Ectodermal cell (in vitro differentiated cells): Measurements from ENCODE around the gene ITSN1.

Experiments used
- H3K27ac ChIP-seq: 2 replicates; pipeline ENCODE4 v1.7.0; 2013; ENCODE audit warnings: mild to moderate bottlenecking, low read depth, low read length; ENCODE audit not compliant: insufficient read depth, poor library complexity, severe bottlenecking
- H3K27me3 ChIP-seq: 2 replicates; pipeline ENCODE4 v1.7.0; 2013; ENCODE audit warnings: mild to moderate bottlenecking, low read length; ENCODE audit not compliant: insufficient read depth, control insufficient read depth, poor library complexity, severe bottlenecking
- H3K36me3 ChIP-seq: one replicate; pipeline ENCODE4 v1.7.0; 2013; ENCODE audit warnings: low read length; ENCODE audit not compliant: control insufficient read depth, insufficient read depth
- H3K4me1 ChIP-seq: one replicate; pipeline ENCODE4 v1.7.0; 2013; ENCODE audit warnings: low read length; ENCODE audit not compliant: control insufficient read depth, insufficient read depth
- H3K4me3 ChIP-seq: 2 replicates; pipeline ENCODE4 v1.7.0; 2013; ENCODE audit warnings: low read depth, low read length, control low read depth; ENCODE audit not compliant: insufficient read depth
- H3K9me3 ChIP-seq: 2 replicates; pipeline ENCODE4 v1.7.0; 2013; ENCODE audit warnings: mild to moderate bottlenecking, low read length, moderate library complexity; ENCODE audit not compliant: control insufficient read depth
- WGBS, 2 experiments: methylation state at CpG; one replicate each; pipeline ENCODE4 v1.1.7; 2013; ENCODE audit warnings: missing lambda C conversion rate in 2 of 2; 5-methylcytosine and 5-hydroxymethylcytosine counted together

The ITSN1 gene

DNA sequence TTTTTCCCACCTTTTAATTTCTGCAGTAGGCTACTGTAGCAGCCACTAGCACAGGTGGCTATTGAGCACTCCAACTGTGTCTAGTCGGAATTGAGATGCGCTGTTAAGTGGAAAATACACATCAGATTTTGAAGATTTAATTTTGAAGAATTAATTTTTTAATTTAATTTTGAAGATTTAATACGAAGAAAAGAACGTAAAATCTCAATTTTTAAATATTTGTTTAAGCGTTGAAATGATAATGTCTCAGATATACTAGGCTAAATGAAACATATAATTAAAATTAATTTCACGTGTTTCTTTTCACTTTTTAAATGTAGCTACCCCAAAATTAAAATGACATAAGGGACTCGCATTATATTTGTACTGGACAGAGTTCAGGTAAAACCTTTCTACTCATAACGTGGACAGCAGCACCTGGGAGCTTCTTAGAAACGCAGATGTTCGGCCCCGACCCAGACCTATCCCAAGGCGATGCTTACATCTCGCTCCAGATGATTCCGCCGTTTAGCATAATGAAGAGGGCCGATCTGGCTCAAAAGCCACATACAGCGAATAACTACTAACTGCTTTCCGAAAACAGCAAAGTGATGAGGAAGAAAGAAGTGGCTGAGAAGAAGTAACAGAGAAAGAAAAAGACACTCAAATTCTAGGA, 1.5 kb upstream of the ITSN1 start:
- H3K4me3 ChIP-seq = peak overlapping the region; percentile 78
- H3K4me1 ChIP-seq = peaks cover 17% of the 10 kb centered on the region
- 20 to 28% methylated on average over 14 to 17 of the region's 18 CpGs for WGBS, 2 experiments
- peak overlapping the region; percentile 62 for H3K27ac ChIP-seq
- no peaks in the 10 kb centered on the region for H3K27me3 ChIP-seq
- no peaks in the 10 kb centered on the region for H3K36me3 ChIP-seq
- H3K9me3 ChIP-seq = no peaks in the 10 kb centered on the region

DNA sequence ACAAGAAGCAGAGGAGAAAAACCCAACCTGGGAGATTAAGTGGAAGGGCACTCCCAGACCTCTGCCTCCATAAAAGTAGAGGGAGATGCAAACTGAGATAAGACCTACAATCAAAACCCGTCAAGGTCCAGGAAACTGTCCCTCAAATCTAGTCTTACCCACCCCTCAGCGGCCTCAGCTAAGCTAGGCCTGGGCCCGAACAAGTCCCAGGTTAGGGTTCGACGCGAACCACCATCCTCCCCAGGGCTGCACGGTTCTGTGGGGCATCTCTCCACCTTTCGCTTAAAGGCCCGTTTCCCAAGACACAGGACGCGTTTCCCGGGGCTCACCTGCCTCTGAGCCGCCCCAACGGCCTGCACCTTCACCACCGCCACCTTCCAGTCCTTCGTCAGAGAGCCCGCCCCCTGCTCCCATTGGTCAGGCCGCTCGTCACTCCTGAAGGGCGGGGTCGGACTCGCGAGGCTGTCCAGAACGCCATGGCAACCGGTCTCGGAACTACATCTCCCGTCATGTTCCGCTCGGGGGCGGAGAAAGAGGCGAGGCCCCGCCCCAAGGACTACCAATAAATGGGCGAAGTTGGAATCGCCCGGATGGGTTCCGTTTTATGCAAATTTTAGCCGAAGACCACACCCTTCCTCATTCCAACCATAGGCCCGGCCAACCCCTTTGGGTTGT, 812 bp upstream of the ITSN1 start, which contains the start of gene CRYZL1:
CRYZL1 (minus strand) TSS at position 390 of the 675 bp plus-strand sequence. CDS start 10,190 bp downstream, outside the sequence.
- no peaks in the 10 kb centered on the region for H3K36me3 ChIP-seq
- H3K27me3 ChIP-seq = no peaks in the 10 kb centered on the region
- 0% methylated on average over 38 of the region's 38 CpGs for WGBS, 2 experiments
- no peaks in the 10 kb centered on the region for H3K9me3 ChIP-seq
- H3K4me1 ChIP-seq = peaks cover 19% of the 10 kb centered on the region
- H3K4me3 ChIP-seq = peak within 1 kb of the TSS; percentile 78
- H3K27ac ChIP-seq = peak within 1 kb of the TSS; percentile 71

DNA sequence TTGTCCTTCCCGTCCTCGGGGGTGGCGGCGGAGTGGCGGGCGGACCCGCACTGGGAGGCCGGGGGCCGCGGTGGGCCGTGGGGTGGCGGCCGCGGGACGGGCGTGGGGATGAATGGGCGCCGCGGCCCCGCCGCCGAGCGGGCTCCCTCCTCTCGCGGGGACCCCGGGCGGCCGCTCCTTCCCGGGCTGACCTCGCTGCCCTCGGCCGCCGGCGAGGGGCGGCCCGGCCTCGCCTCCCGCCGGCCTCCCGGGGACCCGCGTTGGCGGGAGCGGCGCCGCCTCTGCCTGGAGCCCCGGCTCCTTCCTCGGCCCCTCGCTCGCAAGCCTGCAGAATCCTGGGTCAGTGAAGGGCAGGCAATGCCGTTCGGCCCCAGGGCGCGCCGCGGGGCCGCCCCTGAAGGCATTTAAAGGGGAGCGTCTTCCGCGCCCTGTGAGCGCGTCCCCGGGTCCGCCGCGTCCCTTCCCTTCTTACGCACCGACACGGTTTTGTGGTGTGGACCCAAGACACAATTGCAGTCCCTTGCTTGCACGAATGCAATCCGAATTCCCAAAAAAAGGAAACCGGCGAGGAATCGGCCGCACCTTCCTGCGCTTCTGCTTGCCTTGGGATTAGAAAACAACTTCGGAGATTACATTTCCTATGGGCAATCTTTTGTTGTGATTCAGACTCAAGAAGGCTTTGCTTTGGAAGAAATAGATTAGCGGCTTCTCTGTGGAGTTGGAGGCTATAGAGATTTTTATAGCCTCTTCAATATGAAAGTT, 776 bp downstream of the ITSN1 start:
- Histone ChIP-seq H3K4me1 (peaks cover 19% of the 10 kb centered on the region), H3K36me3 (no peaks in the 10 kb centered on the region), H3K9me3 (no peaks in the 10 kb centered on the region), H3K27me3 (no peaks in the 10 kb centered on the region), H3K27ac (peak overlapping the region; percentile 65), H3K4me3 (peak overlapping the region; percentile 78)
- 0% methylated on average over 78 of the region's 78 CpGs for WGBS, 2 experiments

DNA sequence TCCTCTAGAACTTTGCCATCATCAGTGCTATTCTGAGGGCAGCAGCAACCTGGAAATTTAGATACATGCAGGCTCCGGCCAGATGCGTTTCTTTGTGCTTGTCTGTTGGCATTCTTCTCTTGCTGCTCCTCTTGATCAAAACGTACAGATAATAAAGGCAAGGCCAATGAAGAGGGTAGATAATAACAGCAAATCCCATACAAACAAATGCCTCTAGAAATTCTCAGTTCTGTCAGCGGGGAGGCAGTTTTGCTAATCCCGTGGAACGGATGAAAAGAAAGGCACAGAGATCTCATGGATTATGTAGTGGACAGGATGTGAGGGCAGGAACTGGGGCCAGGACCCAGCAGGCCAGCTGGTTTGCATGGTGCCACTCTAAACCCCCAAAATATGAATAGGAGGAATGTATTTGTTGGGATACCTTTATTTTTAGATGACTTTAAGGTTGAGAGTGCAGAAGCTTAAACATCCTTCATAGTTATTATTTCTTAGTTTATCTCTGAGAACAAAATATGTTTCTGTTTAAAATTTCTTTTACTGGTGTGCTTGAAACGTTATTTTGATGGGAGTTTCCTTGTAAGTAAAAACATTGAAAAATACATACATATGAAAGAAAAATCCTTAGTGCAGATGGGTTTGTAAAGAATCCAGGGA, 1.5 kb downstream of the ITSN1 start:
- Histone ChIP-seq H3K27ac (no peak overlapping the region), H3K27me3 (no peaks in the 10 kb centered on the region), H3K4me1 (peaks cover 19% of the 10 kb centered on the region), H3K9me3 (no peaks in the 10 kb centered on the region), H3K36me3 (no peaks in the 10 kb centered on the region), H3K4me3 (peak overlapping the region; percentile 78)
- WGBS, 2 experiments = 1% methylated on average over 5 to 6 of the region's 7 CpGs

DNA sequence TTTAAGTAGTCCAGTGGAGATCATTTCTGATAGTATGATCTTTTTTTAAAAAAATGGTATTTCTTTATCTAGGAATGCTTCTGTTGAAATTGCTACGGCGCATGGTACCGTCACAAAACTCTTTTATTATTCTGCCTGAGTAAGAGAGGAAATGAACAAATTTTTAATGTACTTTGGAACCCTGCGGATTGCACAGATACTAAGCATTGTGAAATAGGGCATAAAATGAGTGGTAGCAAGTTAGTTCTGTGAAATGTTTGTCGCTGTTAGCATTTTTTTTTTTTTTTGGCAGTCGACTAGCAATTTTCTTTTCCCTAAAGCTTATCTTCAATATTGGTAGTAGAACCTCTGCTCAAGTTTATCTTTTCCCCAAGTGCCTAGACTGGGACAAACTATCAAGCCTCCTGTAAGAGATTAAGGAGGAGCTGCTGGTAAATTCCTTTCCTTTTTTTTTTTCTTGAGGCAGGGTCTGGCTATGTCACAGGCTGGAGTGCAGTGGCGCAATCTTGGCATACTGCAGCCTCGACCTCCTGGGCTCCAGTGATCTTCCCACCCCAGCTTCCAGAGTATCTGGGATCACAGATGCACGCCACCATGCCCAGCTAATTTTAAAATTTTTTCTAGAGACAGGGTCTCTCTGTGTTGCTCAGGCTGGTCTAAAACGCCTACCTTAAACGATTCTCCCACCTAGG, 2.2 kb downstream of the ITSN1 start:
- Histone ChIP-seq H3K9me3 (no peaks in the 10 kb centered on the region), H3K4me1 (peaks cover 19% of the 10 kb centered on the region), H3K4me3 (peak overlapping the region; percentile 78), H3K27ac (no peak overlapping the region), H3K36me3 (no peaks in the 10 kb centered on the region), H3K27me3 (no peaks in the 10 kb centered on the region)
- WGBS, 2 experiments = 74 to 78% methylated on average over 10 to 11 of the region's 11 CpGs

DNA sequence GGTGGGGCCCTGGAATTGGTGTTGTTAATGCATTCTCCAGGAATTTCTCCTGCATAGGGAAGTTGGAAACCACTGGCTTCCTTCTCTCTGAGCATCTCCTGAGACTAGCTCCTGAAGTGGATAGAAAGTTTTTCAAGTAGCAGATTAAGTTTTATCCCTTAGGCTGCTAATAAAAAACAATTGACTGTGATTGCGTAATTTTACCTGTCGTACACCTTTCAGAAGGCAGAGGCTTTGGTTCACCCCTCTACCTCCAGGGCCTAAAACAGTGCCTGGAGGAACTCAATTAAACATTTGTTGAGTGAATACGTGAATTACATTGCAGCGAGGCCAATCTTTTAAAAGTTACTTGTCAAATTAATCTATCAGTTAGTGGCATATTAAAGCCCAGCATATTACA, 3.4 kb downstream of the ITSN1 start:
- Histone ChIP-seq H3K27me3 (no peaks in the 10 kb centered on the region), H3K27ac (no peak overlapping the region), H3K36me3 (no peaks in the 10 kb centered on the region), H3K9me3 (no peaks in the 10 kb centered on the region), H3K4me3 (no peak overlapping the region), H3K4me1 (peaks cover 15% of the 10 kb centered on the region)
- 94 to 96% methylated on average over 2 to 4 of the region's 4 CpGs for WGBS, 2 experiments

DNA sequence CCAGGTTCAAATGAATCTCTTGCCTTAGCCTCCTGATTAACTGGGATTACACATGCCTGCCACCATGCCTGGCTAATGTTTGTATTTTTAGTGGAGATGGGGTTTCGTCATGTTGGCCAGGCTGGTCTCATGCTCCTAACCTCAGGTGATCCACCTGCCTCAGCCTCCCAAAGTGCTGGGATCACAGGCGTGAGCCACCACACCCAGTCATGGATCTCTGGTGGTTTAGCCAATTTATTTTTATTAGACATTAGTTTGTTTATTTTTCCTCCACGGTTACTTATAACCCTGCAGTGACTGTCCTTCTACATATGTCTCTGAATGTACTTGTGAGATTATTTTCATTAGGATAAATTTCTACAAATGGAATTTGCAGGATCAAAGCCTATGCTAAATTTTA, 5.3 kb downstream of the ITSN1 start:
- WGBS, 2 experiments = 91 to 95% methylated on average over 1 to 3 of the region's 3 CpGs
- H3K36me3 ChIP-seq = no peaks in the 10 kb centered on the region
- peaks cover 21% of the 10 kb centered on the region for H3K4me1 ChIP-seq
- H3K9me3 ChIP-seq = no peaks in the 10 kb centered on the region
- H3K27me3 ChIP-seq = no peaks in the 10 kb centered on the region
- no peak overlapping the region for H3K27ac ChIP-seq
- H3K4me3 ChIP-seq = no peak overlapping the region

DNA sequence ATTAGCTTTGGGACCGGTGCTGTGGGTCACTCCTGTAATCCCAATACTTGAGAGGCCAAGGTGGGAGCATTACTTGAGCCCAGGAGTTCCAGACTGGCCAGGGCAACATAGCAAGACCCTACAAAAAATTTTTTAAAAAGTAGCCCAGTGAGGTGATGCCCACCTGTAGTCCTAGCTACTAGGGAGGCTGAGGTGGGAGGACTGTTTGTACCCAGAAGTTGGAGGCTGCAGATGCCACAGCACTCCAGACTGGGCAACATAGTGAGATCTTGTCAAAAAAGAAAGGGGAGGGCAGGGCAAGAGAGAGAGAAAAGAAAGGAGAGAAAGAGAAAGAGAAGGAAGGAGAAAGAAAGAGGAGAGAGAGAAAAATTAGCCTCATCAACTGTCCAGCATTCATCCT, 6.3 kb downstream of the ITSN1 start:
- H3K9me3 ChIP-seq = no peaks in the 10 kb centered on the region
- no peak overlapping the region for H3K27ac ChIP-seq
- H3K4me1 ChIP-seq = peaks cover 21% of the 10 kb centered on the region
- WGBS, 2 experiments = 90 to 100% methylated on average over 1 of the region's 1 CpG
- no peaks in the 10 kb centered on the region for H3K27me3 ChIP-seq
- H3K4me3 ChIP-seq = no peak overlapping the region
- H3K36me3 ChIP-seq = no peaks in the 10 kb centered on the region

DNA sequence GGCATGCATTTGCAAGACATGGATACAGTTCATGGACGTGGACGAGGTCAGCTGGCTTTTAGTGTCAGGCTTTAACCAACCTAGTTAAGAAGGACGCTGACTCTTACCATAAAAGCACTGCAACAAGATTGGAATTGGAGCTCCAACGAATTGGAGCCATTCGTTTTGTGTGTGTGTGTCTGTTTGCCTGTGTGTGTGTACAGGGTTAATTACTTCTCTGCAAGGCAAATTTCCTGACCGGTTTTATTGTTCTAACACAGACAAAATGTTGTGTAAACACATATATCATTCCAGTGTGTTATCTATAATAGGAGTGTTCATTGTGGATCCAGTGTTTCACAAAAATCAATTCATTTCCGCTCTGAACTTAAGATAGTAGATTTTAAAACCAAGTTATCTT, 7.9 kb downstream of the ITSN1 start:
- Histone ChIP-seq H3K4me1 (peaks cover 15% of the 10 kb centered on the region), H3K9me3 (no peaks in the 10 kb centered on the region), H3K27ac (no peak overlapping the region), H3K36me3 (no peaks in the 10 kb centered on the region), H3K4me3 (no peak overlapping the region), H3K27me3 (no peaks in the 10 kb centered on the region)
- WGBS, 2 experiments = 87 to 93% methylated on average over 5 to 6 of the region's 7 CpGs
